ENCODE data around the gene HCFC2. TPM values are rescaled to one million over a fixed set of nuclear protein-coding genes. Genes with fewer than 3 reads are reported as not detected.

The HCFC2 gene
- total and polyA plus RNA-seq, 9 of the 15 experiments (the other 6 are each of a cell fraction or from before 2014, with no cell fraction given) = 1.2 to 6.5 (median 3.8) TPM

GRCh38 chr12:104137902-104138796 lies 73.8 kb downstream of the HCFC2 start, which contains the start of gene NFYB (continued):
- TF ChIP-seq ZNF584 (CRISPR knock-in tag; IDR thresholded peaks at IDR 0.05; ENCODE audit: low read depth) (peak; percentile 55; the same call in 1 of the 2 replicates), XRCC4 (IDR thresholded peaks at IDR 0.05; ENCODE audit: extremely low read depth, insufficient read depth, insufficient read length) (no peak), ZNF408 (CRISPR knock-in tag; IDR thresholded peaks at IDR 0.05; ENCODE audit: low read depth) (no peak), BRCA1 (IDR thresholded peaks at IDR 0.05) (no peak), BRCA1 (CRISPR knock-in tag; IDR thresholded peaks at IDR 0.05) (no peak), MBD1 (CRISPR knock-in tag; IDR thresholded peaks at IDR 0.05) (no peak), HMGN3 (IDR thresholded peaks at IDR 0.05; ENCODE audit: borderline replicate concordance, extremely low read depth, insufficient read length, low read depth, low read length) (peak; percentile 9), CCAR2 (IDR thresholded peaks at IDR 0.05; ENCODE audit: low read depth, low read length) (no peak), HDAC6 (IDR thresholded peaks at IDR 0.05; ENCODE audit: low read depth, low read length) (no peak), CAMTA2 (CRISPR knock-in tag; conservative IDR thresholded peaks at IDR 0.05) (no peak), ILF3 (IDR thresholded peaks at IDR 0.05; ENCODE audit: borderline replicate concordance) (no peak), HDAC3 (IDR thresholded peaks at IDR 0.05; ENCODE audit: borderline replicate concordance, partially characterized antibody) (no peak), ADNP (tag; IDR thresholded peaks at IDR 0.05) (no peak), MXI1 (IDR thresholded peaks at IDR 0.05; ENCODE audit: low read depth, low read length) (no peak), STAG1 (CRISPR knock-in tag; IDR thresholded peaks at IDR 0.05; ENCODE audit: borderline replicate concordance) (no peak), SIRT6 (IDR thresholded peaks at IDR 0.05; ENCODE audit: low read depth, low read length) (no peak), WHSC1 (IDR thresholded peaks at IDR 0.05; ENCODE audit: low read length) (no peak), GTF2E2 (tag; IDR thresholded peaks at IDR 0.05) (no peak), SUPT5H (IDR thresholded peaks at IDR 0.05) (peak; percentile 74), PHF20 (IDR thresholded peaks at IDR 0.05; ENCODE audit: partially characterized antibody) (peak; percentile 62), BDP1 (IDR thresholded peaks at IDR 0.05; ENCODE audit: insufficient read depth, insufficient read length) (no peak), CBX2 (IDR thresholded peaks at IDR 0.05; ENCODE audit: insufficient read depth, low read length, poor library complexity, severe bottlenecking) (no peak), PHB2 (IDR thresholded peaks at IDR 0.05; ENCODE audit: low read depth) (no peak), LCOR (CRISPR knock-in tag; IDR thresholded peaks at IDR 0.05) (0 out of 2 replicates have a peak, but pooled peaks have one; percentile 56)
- TF ChIP-seq, protein P1, sequence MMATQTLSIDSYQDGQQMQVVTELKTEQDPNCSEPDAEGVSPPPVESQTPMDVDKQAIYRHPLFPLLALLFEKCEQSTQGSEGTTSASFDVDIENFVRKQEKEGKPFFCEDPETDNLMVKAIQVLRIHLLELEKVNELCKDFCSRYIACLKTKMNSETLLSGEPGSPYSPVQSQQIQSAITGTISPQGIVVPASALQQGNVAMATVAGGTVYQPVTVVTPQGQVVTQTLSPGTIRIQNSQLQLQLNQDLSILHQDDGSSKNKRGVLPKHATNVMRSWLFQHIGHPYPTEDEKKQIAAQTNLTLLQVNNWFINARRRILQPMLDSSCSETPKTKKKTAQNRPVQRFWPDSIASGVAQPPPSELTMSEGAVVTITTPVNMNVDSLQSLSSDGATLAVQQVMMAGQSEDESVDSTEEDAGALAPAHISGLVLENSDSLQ (IDR thresholded peaks at IDR 0.05) = no peak
- TF ChIP-seq, protein P2, sequence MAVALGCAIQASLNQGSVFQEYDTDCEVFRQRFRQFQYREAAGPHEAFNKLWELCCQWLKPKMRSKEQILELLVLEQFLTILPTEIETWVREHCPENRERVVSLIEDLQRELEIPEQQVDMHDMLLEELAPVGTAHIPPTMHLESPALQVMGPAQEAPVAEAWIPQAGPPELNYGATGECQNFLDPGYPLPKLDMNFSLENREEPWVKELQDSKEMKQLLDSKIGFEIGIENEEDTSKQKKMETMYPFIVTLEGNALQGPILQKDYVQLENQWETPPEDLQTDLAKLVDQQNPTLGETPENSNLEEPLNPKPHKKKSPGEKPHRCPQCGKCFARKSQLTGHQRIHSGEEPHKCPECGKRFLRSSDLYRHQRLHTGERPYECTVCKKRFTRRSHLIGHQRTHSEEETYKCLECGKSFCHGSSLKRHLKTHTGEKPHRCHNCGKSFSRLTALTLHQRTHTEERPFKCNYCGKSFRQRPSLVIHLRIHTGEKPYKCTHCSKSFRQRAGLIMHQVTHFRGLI (CRISPR knock-in tag; IDR thresholded peaks at IDR 0.05) = no peak
